ENCODE measurements around the gene BCL11A. TPM values are rescaled to one million over a fixed set of nuclear protein-coding genes. Genes with fewer than 3 reads are reported as not detected.

Gene BCL11A
- total and polyA plus RNA-seq, 4 donors: 0.97 to 4.4 (median 2.0) TPM; not detected in 1

- WGBS, 2 donors: 87 to 92% methylated on average over 6 of the region's 6 CpGs
- no peak overlapping the region for H3K27ac ChIP-seq (ENCODE audit: low read depth in 1 of 2, low read length in 2 of 2)
- no peaks in the 10 kb centered on the region for H3K4me1 ChIP-seq (ENCODE audit: control insufficient read depth in 1 of 2, insufficient read depth in 2 of 2, low read length in 2 of 2)
- H3K27me3 ChIP-seq (ENCODE audit: control insufficient read depth in 1 of 2, insufficient read depth in 2 of 2, low read length in 1 of 2): no peaks in the 10 kb centered on the region
- no peak for DNase-seq
- H3K4me3 ChIP-seq (ENCODE audit: low read length in 2 of 2): no peak overlapping the region
- intact Hi-C loops (cut with DNase I): no loop called here
- no peaks in the 10 kb centered on the region for H3K9me3 ChIP-seq (ENCODE audit: control insufficient read depth, low read length)
- H3K36me3 ChIP-seq (ENCODE audit: control insufficient read depth in 1 of 2, insufficient read depth in 2 of 2, low read length in 1 of 2): no peaks in the 10 kb centered on the region
- no peak for ATAC-seq (ENCODE audit: low FRiP score)
These were observed 58.3 kb downstream of the BCL11A start for GRCh38 chr2:60495041-60495625.

GRCh38 chr2:60493804-60494387 lies 59.6 kb downstream of the BCL11A start:
- ATAC-seq (ENCODE audit: low FRiP score) (no peak), DNase-seq (no peak)
- no peaks in the 10 kb centered on the region for H3K4me1 ChIP-seq (ENCODE audit: control insufficient read depth in 1 of 2, insufficient read depth in 2 of 2, low read length in 2 of 2)
- no peaks in the 10 kb centered on the region for H3K27me3 ChIP-seq (ENCODE audit: control insufficient read depth in 1 of 2, insufficient read depth in 2 of 2, low read length in 1 of 2)
- no peaks in the 10 kb centered on the region for H3K9me3 ChIP-seq (ENCODE audit: control insufficient read depth, low read length)
- H3K27ac ChIP-seq (ENCODE audit: low read depth in 1 of 2, low read length in 2 of 2): no peak overlapping the region
- no peaks in the 10 kb centered on the region for H3K36me3 ChIP-seq (ENCODE audit: control insufficient read depth in 1 of 2, insufficient read depth in 2 of 2, low read length in 1 of 2)
- H3K4me3 ChIP-seq (ENCODE audit: low read length in 2 of 2): no peak overlapping the region
- 95 to 100% methylated on average over 4 of the region's 4 CpGs for WGBS, 2 donors
- intact Hi-C loops (cut with DNase I): no loop called here

DNA sequence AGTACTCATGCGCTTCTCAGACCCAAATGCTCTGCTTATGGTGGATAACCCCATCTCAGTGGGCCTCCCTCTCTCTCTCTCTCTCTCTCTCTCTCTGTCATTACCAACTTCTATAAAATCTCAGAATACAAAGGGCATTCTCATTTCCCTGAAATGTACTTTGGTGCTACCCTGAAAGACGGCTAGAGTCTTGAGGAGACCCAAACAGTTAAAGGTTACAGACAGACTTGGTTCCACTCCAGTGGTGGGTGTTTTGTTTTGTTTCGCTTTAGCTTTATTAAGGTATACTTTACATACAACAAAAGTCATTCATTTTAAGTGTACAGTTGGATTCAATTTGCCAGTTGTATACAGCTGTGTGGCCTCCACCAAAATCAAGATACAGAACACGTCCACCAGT lies 60.9 kb downstream of the BCL11A start:
- WGBS, 2 donors: 94 to 96% methylated on average over 4 of the region's 4 CpGs

DNA sequence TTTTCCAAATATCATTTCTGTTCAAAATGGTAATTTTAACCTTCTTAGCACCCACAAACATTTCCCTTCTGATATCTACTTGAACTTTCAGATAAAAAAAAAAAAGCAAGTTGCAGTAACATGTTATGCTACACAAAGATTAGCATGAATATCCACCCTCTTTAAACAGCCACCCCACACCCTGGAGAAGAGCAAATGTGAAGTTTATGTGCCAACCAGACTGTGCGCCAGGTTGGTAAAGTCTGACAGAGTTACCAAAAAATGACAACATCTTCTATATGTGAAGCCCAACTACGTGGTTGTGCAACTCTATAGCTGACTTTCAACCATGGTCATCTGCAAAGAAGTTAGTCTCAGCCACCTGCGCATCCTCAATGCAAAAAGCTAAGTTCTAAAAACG lies 62.6 kb downstream of the BCL11A start:
- DNase-seq (no peak), ATAC-seq (ENCODE audit: low FRiP score) (no peak)
- Histone ChIP-seq H3K27ac (ENCODE audit: low read depth in 1 of 2, low read length in 2 of 2) (no peak overlapping the region), H3K4me1 (ENCODE audit: control insufficient read depth in 1 of 2, insufficient read depth in 2 of 2, low read length in 2 of 2) (no peaks in the 10 kb centered on the region), H3K36me3 (ENCODE audit: control insufficient read depth in 1 of 2, insufficient read depth in 2 of 2, low read length in 1 of 2) (no peaks in the 10 kb centered on the region), H3K4me3 (ENCODE audit: low read length in 2 of 2) (no peak overlapping the region), H3K9me3 (ENCODE audit: control insufficient read depth, low read length) (no peaks in the 10 kb centered on the region), H3K27me3 (ENCODE audit: control insufficient read depth in 1 of 2, insufficient read depth in 2 of 2, low read length in 1 of 2) (no peaks in the 10 kb centered on the region)
- 79 to 81% methylated on average over 4 of the region's 4 CpGs for WGBS, 2 donors
- intact Hi-C loops (cut with DNase I): no loop called here

More for the DNA sequence above, 60.9 kb downstream of the BCL11A start:
- Histone ChIP-seq H3K27ac (ENCODE audit: low read depth in 1 of 2, low read length in 2 of 2) (no peak overlapping the region), H3K9me3 (ENCODE audit: control insufficient read depth, low read length) (no peaks in the 10 kb centered on the region), H3K36me3 (ENCODE audit: control insufficient read depth in 1 of 2, insufficient read depth in 2 of 2, low read length in 1 of 2) (no peaks in the 10 kb centered on the region), H3K4me1 (ENCODE audit: control insufficient read depth in 1 of 2, insufficient read depth in 2 of 2, low read length in 2 of 2) (no peaks in the 10 kb centered on the region), H3K27me3 (ENCODE audit: control insufficient read depth in 1 of 2, insufficient read depth in 2 of 2, low read length in 1 of 2) (no peaks in the 10 kb centered on the region), H3K4me3 (ENCODE audit: low read length in 2 of 2) (no peak overlapping the region)
- ATAC-seq (ENCODE audit: low FRiP score) (no peak), DNase-seq (no peak)
- intact Hi-C loops (cut with DNase I): no loop called here

DNA sequence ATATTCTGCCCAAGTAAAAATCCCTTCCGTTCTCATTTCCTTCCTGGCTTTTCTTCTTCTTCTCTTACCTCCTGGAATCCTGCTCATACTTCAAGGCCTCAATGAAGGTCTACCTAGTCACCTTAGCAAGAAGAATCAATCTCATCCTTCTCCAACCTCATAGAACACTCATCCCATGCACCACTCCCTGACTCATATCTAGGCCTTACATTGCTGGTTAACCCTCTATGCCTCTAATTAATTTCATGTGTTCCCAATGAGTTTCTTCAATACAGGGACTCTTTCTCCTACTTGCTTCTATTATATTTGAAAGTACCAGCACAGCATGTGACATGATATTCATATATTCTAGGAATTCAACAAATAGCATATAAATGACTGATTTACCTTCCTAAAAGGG lies 63.0 kb downstream of the BCL11A start:
- WGBS, 2 donors: 93 to 100% methylated on average over 1 of the region's 1 CpG
- Histone ChIP-seq H3K27ac (ENCODE audit: low read depth in 1 of 2, low read length in 2 of 2) (no peak overlapping the region), H3K27me3 (ENCODE audit: control insufficient read depth in 1 of 2, insufficient read depth in 2 of 2, low read length in 1 of 2) (no peaks in the 10 kb centered on the region), H3K9me3 (ENCODE audit: control insufficient read depth, low read length) (no peaks in the 10 kb centered on the region), H3K36me3 (ENCODE audit: control insufficient read depth in 1 of 2, insufficient read depth in 2 of 2, low read length in 1 of 2) (no peaks in the 10 kb centered on the region), H3K4me3 (ENCODE audit: low read length in 2 of 2) (no peak overlapping the region), H3K4me1 (ENCODE audit: control insufficient read depth in 1 of 2, insufficient read depth in 2 of 2, low read length in 2 of 2) (no peaks in the 10 kb centered on the region)
- DNase-seq (no peak), ATAC-seq (ENCODE audit: low FRiP score) (no peak)
- intact Hi-C loops (cut with DNase I): no loop called here

GRCh38 chr2:60489289-60489688 lies 64.2 kb downstream of the BCL11A start:
- intact Hi-C loops (cut with DNase I): no loop called here

GRCh38 chr2:60488291-60488690 lies 65.2 kb downstream of the BCL11A start:
- Histone ChIP-seq H3K27me3 (ENCODE audit: control insufficient read depth in 1 of 2, insufficient read depth in 2 of 2, low read length in 1 of 2) (no peaks in the 10 kb centered on the region), H3K9me3 (ENCODE audit: control insufficient read depth, low read length) (no peaks in the 10 kb centered on the region), H3K4me1 (ENCODE audit: control insufficient read depth in 1 of 2, insufficient read depth in 2 of 2, low read length in 2 of 2) (no peaks in the 10 kb centered on the region), H3K4me3 (ENCODE audit: low read length in 2 of 2) (no peak overlapping the region), H3K27ac (ENCODE audit: low read depth in 1 of 2, low read length in 2 of 2) (no peak overlapping the region), H3K36me3 (ENCODE audit: control insufficient read depth in 1 of 2, insufficient read depth in 2 of 2, low read length in 1 of 2) (no peaks in the 10 kb centered on the region)
- ATAC-seq (ENCODE audit: low FRiP score) (no peak), DNase-seq (no peak)
- intact Hi-C loops (cut with DNase I): no loop called here
- 94 to 95% methylated on average over 3 of the region's 3 CpGs for WGBS, 2 donors

More at GRCh38 chr2:60489289-60489688, 64.2 kb downstream of the BCL11A start:
- Histone ChIP-seq H3K9me3 (ENCODE audit: control insufficient read depth, low read length) (no peaks in the 10 kb centered on the region), H3K27me3 (ENCODE audit: control insufficient read depth in 1 of 2, insufficient read depth in 2 of 2, low read length in 1 of 2) (no peaks in the 10 kb centered on the region), H3K36me3 (ENCODE audit: control insufficient read depth in 1 of 2, insufficient read depth in 2 of 2, low read length in 1 of 2) (no peaks in the 10 kb centered on the region), H3K4me3 (ENCODE audit: low read length in 2 of 2) (no peak overlapping the region), H3K4me1 (ENCODE audit: control insufficient read depth in 1 of 2, insufficient read depth in 2 of 2, low read length in 2 of 2) (no peaks in the 10 kb centered on the region), H3K27ac (ENCODE audit: low read depth in 1 of 2, low read length in 2 of 2) (no peak overlapping the region)
- 80 to 81% methylated on average over 4 of the region's 4 CpGs for WGBS, 2 donors
- DNase-seq (no peak), ATAC-seq (ENCODE audit: low FRiP score) (no peak)

- Histone ChIP-seq H3K27ac (ENCODE audit: low read depth in 1 of 2, low read length in 2 of 2) (no peak overlapping the region), H3K4me3 (ENCODE audit: low read length in 2 of 2) (no peak overlapping the region), H3K4me1 (ENCODE audit: control insufficient read depth in 1 of 2, insufficient read depth in 2 of 2, low read length in 2 of 2) (no peaks in the 10 kb centered on the region), H3K36me3 (ENCODE audit: control insufficient read depth in 1 of 2, insufficient read depth in 2 of 2, low read length in 1 of 2) (no peaks in the 10 kb centered on the region), H3K27me3 (ENCODE audit: control insufficient read depth in 1 of 2, insufficient read depth in 2 of 2, low read length in 1 of 2) (no peaks in the 10 kb centered on the region), H3K9me3 (ENCODE audit: control insufficient read depth, low read length) (no peaks in the 10 kb centered on the region)
- DNase-seq: no peak
- WGBS, 2 donors: 94% methylated on average over 5 of the region's 5 CpGs
- intact Hi-C loops (cut with DNase I): no loop called here
- no peak for ATAC-seq (ENCODE audit: low FRiP score)
These were observed 66.3 kb downstream of the BCL11A start for GRCh38 chr2:60487174-60487573.

DNA sequence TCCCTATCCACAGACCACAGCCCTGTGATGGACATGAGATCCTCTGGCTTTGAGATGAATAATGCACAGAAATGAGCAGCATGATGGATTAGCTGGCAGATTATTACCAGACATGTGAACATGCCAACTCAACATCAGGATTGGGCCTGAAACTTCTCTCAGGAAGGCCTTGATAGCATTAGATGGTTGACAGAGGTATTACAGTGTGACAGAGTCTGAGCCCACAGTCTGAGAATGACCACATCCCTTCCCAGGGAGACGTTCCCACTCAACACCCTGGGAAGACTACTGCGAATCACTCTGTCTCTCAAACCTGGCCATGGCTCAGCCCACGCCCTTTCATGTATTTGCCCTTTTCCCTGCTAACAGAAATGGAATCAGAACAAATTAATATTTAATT lies 66.9 kb downstream of the BCL11A start:
- ATAC-seq (ENCODE audit: low FRiP score) (no peak), DNase-seq (no peak)
- H3K36me3 ChIP-seq (ENCODE audit: control insufficient read depth in 1 of 2, insufficient read depth in 2 of 2, low read length in 1 of 2): no peaks in the 10 kb centered on the region
- intact Hi-C loops (cut with DNase I): no loop called here
- 84 to 93% methylated on average over 3 of the region's 3 CpGs for WGBS, 2 donors
- H3K4me1 ChIP-seq (ENCODE audit: control insufficient read depth in 1 of 2, insufficient read depth in 2 of 2, low read length in 2 of 2): no peaks in the 10 kb centered on the region
- no peak overlapping the region for H3K4me3 ChIP-seq (ENCODE audit: low read length in 2 of 2)
- H3K27ac ChIP-seq (ENCODE audit: low read depth in 1 of 2, low read length in 2 of 2): no peak overlapping the region
- H3K9me3 ChIP-seq (ENCODE audit: control insufficient read depth, low read length): no peaks in the 10 kb centered on the region
- no peaks in the 10 kb centered on the region for H3K27me3 ChIP-seq (ENCODE audit: control insufficient read depth in 1 of 2, insufficient read depth in 2 of 2, low read length in 1 of 2)
